SIG-M5 treated with dmso at 0.1 percent for 504 hours (cell line): ENCODE data around the gene CYSLTR2.

Source experiments
- DNase-seq: peaks from one replicate; lab custom pipeline; 2025; ENCODE audit not compliant: unreplicated experiment; lab: John Stamatoyannopoulos, UW

The CYSLTR2 gene

GRCh38 chr13:48653472-48653939 is at the start of gene CYSLTR2:
Gene CYSLTR2, plus strand, starts transcription at chr13:48653929. Its CDS starts 52,889 bp downstream, at chr13:48706818.
- DNase-seq: peak; percentile 89

GRCh38 chr13:48615049-48615448 is 38.7 kb upstream of the CYSLTR2 start:
- DNase-seq: peak; percentile 90

GRCh38 chr13:48618937-48619336 is 34.8 kb upstream of the CYSLTR2 start:
- DNase-seq: no peak

GRCh38 chr13:48621056-48621455 is 32.7 kb upstream of the CYSLTR2 start:
- no peak for DNase-seq

GRCh38 chr13:48624016-48624415 is 29.7 kb upstream of the CYSLTR2 start:
- DNase-seq: no peak

- peak; percentile 40 for DNase-seq
These were observed 28.9 kb upstream of the CYSLTR2 start for GRCh38 chr13:48624858-48625257.

GRCh38 chr13:48625413-48626076 is 28.2 kb upstream of the CYSLTR2 start:
- DNase-seq: no peak

GRCh38 chr13:48626077-48626449 is 27.7 kb upstream of the CYSLTR2 start:
- peak; percentile 85 for DNase-seq

GRCh38 chr13:48626726-48627451 is 26.8 kb upstream of the CYSLTR2 start:
- no peak for DNase-seq

GRCh38 chr13:48629277-48629676 is 24.5 kb upstream of the CYSLTR2 start:
- no peak for DNase-seq

GRCh38 chr13:48630291-48630690 is 23.4 kb upstream of the CYSLTR2 start:
- DNase-seq: no peak

- DNase-seq: no peak
These were observed 23.0 kb upstream of the CYSLTR2 start for GRCh38 chr13:48630773-48631172.

GRCh38 chr13:48631441-48631840 is 22.3 kb upstream of the CYSLTR2 start:
- no peak for DNase-seq

GRCh38 chr13:48633700-48634099 is 20.0 kb upstream of the CYSLTR2 start:
- no peak for DNase-seq

- DNase-seq: no peak
These were observed 19.1 kb upstream of the CYSLTR2 start for GRCh38 chr13:48634636-48635035.

GRCh38 chr13:48635478-48635877 is 18.3 kb upstream of the CYSLTR2 start:
- DNase-seq: no peak

- DNase-seq: no peak
These were observed 17.2 kb upstream of the CYSLTR2 start for GRCh38 chr13:48636550-48636949.

- no peak for DNase-seq
These were observed 16.1 kb upstream of the CYSLTR2 start for GRCh38 chr13:48637601-48638000.

GRCh38 chr13:48640767-48641166 is 13.0 kb upstream of the CYSLTR2 start:
- no peak for DNase-seq

- DNase-seq: no peak
These were observed 12.3 kb upstream of the CYSLTR2 start for GRCh38 chr13:48641404-48641803.

GRCh38 chr13:48642061-48642460 is 11.7 kb upstream of the CYSLTR2 start:
- no peak for DNase-seq

- DNase-seq: no peak
These were observed 10.6 kb upstream of the CYSLTR2 start for GRCh38 chr13:48643159-48643558.

GRCh38 chr13:48644141-48644540 is 9.6 kb upstream of the CYSLTR2 start:
- DNase-seq: no peak
